RWPE2 (cell line): Measurements from ENCODE around the gene KBTBD6.
"Not testable (repeated sequence)": the region's sequence is repeated elsewhere in the genome, so short reads cannot be mapped to it uniquely, and the experiment has no call there.

Experiments
- ATAC-seq: fragments of 200-7000 bp; cut with Tn5 transposase; 3 replicates; pipeline ENCODE4 v1.9.1; 2021; ENCODE audit warnings: low read depth
- DNase-seq: peaks from one replicate; pipeline ENCODE4 v3.0.0-alpha.2; 2020; ENCODE audit warnings: low spot score
- H3K27ac ChIP-seq: fragments of 450-650 bp; 2 replicates; pipeline ENCODE4 v1.5.1; 2017; ENCODE audit warnings: mild to moderate bottlenecking; ENCODE audit not compliant: poor library complexity, severe bottlenecking
- H3K27me3 ChIP-seq: fragments of 250-450 bp; sonication (Bioruptor Pico); 2 replicates; pipeline ENCODE4 v1.5.1; 2021; ENCODE audit warnings: mild to moderate bottlenecking, moderate library complexity; ENCODE audit not compliant: insufficient read depth, poor library complexity, severe bottlenecking
- H3K36me3 ChIP-seq: fragments of 250-450 bp; sonication (Bioruptor Pico); 2 replicates; pipeline ENCODE4 v1.5.1; 2020; ENCODE audit warnings: low read depth, mild to moderate bottlenecking, moderate library complexity
- H3K4me1 ChIP-seq: fragments of 250-450 bp; sonication (Bioruptor Pico); 2 replicates; pipeline ENCODE4 v1.5.1; 2021; ENCODE audit warnings: mild to moderate bottlenecking, moderate library complexity; ENCODE audit not compliant: insufficient read depth, poor library complexity, severe bottlenecking
- H3K4me3 ChIP-seq: fragments of 250-450 bp; sonication (Bioruptor Pico); 2 replicates; pipeline ENCODE4 v1.5.1; 2021; ENCODE audit warnings: mild to moderate bottlenecking, moderate library complexity; ENCODE audit not compliant: severe bottlenecking
- H3K9me3 ChIP-seq: fragments of 250-450 bp; sonication (Bioruptor Pico); 2 replicates; pipeline ENCODE4 v1.5.1; 2021; ENCODE audit warnings: mild to moderate bottlenecking, moderate library complexity; ENCODE audit not compliant: severe bottlenecking
- CTCF ChIP-seq: fragments of 450-650 bp; IDR thresholded peaks from one replicate; pipeline ENCODE4 v1.5.1; 2017; ENCODE audit warnings: mild to moderate bottlenecking, moderate library complexity; ENCODE audit not compliant: poor library complexity, severe bottlenecking

The KBTBD6 gene

DNA sequence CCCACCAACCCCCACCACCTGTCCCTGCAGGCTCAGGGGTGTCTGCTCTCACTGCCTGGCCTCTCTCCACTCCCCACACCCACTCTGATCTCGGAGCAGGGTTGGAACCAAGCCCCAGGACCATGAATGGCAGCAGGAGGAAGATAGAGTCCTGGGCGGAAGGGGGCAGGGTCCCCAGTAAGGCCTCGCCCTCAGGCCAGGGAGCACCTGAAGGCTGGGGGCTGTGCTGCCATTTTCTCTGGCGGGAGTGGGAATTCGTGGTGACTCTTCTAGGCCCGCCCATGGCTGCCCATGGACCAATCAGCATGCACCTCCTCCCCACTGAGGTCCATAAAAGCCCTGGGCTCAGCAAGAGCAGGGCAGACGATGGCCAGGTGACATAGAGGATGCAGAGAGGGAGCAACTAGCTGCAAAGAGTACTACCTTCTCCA lies 25.0 kb downstream of the KBTBD6 start:
- H3K4me1 ChIP-seq: no peaks in the 10 kb centered on the region
- no peaks in the 10 kb centered on the region for H3K9me3 ChIP-seq
- H3K4me3 ChIP-seq: no peak overlapping the region
- no peak for TF ChIP-seq CTCF
- no peaks in the 10 kb centered on the region for H3K27me3 ChIP-seq
- H3K27ac ChIP-seq: no peak overlapping the region
- no peak for DNase-seq
- H3K36me3 ChIP-seq: no peaks in the 10 kb centered on the region
- no peak for ATAC-seq

- H3K27ac ChIP-seq: no peak overlapping the region
- TF ChIP-seq CTCF: no peak
- ATAC-seq (no peak), DNase-seq (no peak)
- H3K4me3 ChIP-seq: no peak overlapping the region
- H3K9me3 ChIP-seq: no peaks in the 10 kb centered on the region
- no peaks in the 10 kb centered on the region for H3K36me3 ChIP-seq
- H3K27me3 ChIP-seq: no peaks in the 10 kb centered on the region
- H3K4me1 ChIP-seq: no peaks in the 10 kb centered on the region
Measured at GRCh38 chr13:41107104-41107571, 25.5 kb downstream of the KBTBD6 start.

GRCh38 chr13:41099986-41100385 lies 32.6 kb downstream of the KBTBD6 start:
- no peaks in the 10 kb centered on the region for H3K9me3 ChIP-seq
- H3K4me1 ChIP-seq: no peaks in the 10 kb centered on the region
- no peak overlapping the region for H3K27ac ChIP-seq
- ATAC-seq (no peak), DNase-seq (no peak)
- no peaks in the 10 kb centered on the region for H3K27me3 ChIP-seq
- no peak overlapping the region for H3K4me3 ChIP-seq
- TF ChIP-seq CTCF: no peak
- no peaks in the 10 kb centered on the region for H3K36me3 ChIP-seq

DNA sequence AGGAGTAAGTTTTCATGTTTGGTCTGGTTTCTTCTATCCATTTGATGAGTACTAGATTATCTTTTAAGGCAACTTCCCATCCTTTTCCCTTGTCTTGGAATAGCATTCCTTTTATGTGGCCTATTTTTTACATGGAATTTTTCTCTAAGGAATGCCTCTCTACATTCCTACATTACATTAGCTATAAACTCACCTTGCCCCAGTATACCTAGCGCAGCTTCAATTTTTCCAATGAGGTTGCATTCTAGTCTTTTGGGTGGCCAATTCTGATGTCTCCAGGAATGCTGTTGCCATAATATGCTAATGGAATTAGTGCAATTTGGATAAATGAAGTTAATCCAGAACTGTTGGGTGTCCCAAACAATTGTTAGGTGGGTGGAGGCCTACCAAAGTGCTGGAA lies 33.8 kb downstream of the KBTBD6 start:
- Histone ChIP-seq H3K4me1 (no peaks in the 10 kb centered on the region), H3K4me3 (no peak overlapping the region), H3K27ac (no peak overlapping the region), H3K27me3 (no peaks in the 10 kb centered on the region), H3K36me3 (no peaks in the 10 kb centered on the region), H3K9me3 (no peaks in the 10 kb centered on the region)
- no peak for TF ChIP-seq CTCF
- no peak for DNase-seq
- no peak for ATAC-seq

- not testable (repeated sequence) for ATAC-seq
Measured at GRCh38 chr13:41095681-41096080, 36.9 kb downstream of the KBTBD6 start.

More at GRCh38 chr13:41095681-41096080, 36.9 kb downstream of the KBTBD6 start:
- H3K4me1 ChIP-seq, H3K9me3 ChIP-seq, H3K4me3 ChIP-seq, H3K27me3 ChIP-seq, DNase-seq, H3K27ac ChIP-seq, H3K36me3 ChIP-seq: not testable (repeated sequence)
